ENCODE results near the gene PBXIP1. TPM values are rescaled to one million over a fixed set of nuclear protein-coding genes. Genes with fewer than 3 reads are reported as not detected.

The PBXIP1 gene
- total and polyA plus RNA-seq, 2 of the 13 experiments (the other 11 are each of a cell fraction or from before 2014, with no cell fraction given): 16.3 to 31.9 TPM

- TF ChIP-seq JUN (CRISPR knock-in tag; IDR thresholded peaks at IDR 0.05) (no peak), NFYC (CRISPR knock-in tag; IDR thresholded peaks at IDR 0.05) (0 out of 2 replicates have a peak, but pooled peaks have one; percentile 6), DRAP1 (CRISPR knock-in tag; IDR thresholded peaks at IDR 0.05) (peak; percentile 17; the same call in 1 of the 2 replicates), ZNF276 (CRISPR knock-in tag; IDR thresholded peaks at IDR 0.05; ENCODE audit: low read depth) (peak; percentile 90; the same call in 1 of the 2 replicates), THAP7 (CRISPR knock-in tag; IDR thresholded peaks at IDR 0.05) (no peak), HDAC1 (CRISPR knock-in tag; IDR thresholded peaks at IDR 0.05) (peak; percentile 37; the same call in 1 of the 2 replicates), ZNF740 (CRISPR knock-in tag; IDR thresholded peaks at IDR 0.05) (no peak), MAX (IDR thresholded peaks at IDR 0.05) (peak; percentile 83), KLF12 (CRISPR knock-in tag; IDR thresholded peaks at IDR 0.05; ENCODE audit: borderline replicate concordance) (peak; percentile 38; the same call in 1 of the 2 replicates), NR2F6 (IDR thresholded peaks at IDR 0.05) (peak; percentile 28; the same call in 1 of the 2 replicates), NR2F6 (CRISPR knock-in tag; IDR thresholded peaks at IDR 0.05) (0 out of 2 replicates have a peak, but pooled peaks have one; percentile 6), AKNA (CRISPR knock-in tag; IDR thresholded peaks at IDR 0.05; ENCODE audit: borderline replicate concordance) (no peak), MED1 (CRISPR knock-in tag; IDR thresholded peaks at IDR 0.05) (peak; percentile 20; the same call in 1 of the 2 replicates), ZSCAN9 (CRISPR knock-in tag; IDR thresholded peaks at IDR 0.05; ENCODE audit: borderline replicate concordance) (peak; percentile 57; the same call in 1 of the 2 replicates), FOXK1 (CRISPR knock-in tag; IDR thresholded peaks at IDR 0.05; ENCODE audit: borderline replicate concordance, low read depth) (peak; percentile 70; the same call in 1 of the 2 replicates), ZNF570 (CRISPR knock-in tag; IDR thresholded peaks at IDR 0.05; ENCODE audit: borderline replicate concordance) (no peak), SKIL (CRISPR knock-in tag; IDR thresholded peaks at IDR 0.05; ENCODE audit: borderline replicate concordance) (no peak)
Observed at GRCh38 chr1:154999571-155000410, 43.9 kb upstream of the PBXIP1 start (continued).
